ENCODE measurements around the gene ADGRG1. TPM values are rescaled to one million over a fixed set of nuclear protein-coding genes. Genes with fewer than 3 reads are reported as not detected.

The ADGRG1 gene
- total and polyA plus RNA-seq, 2 donors (not counting 1 experiment from before 2014, with no cell fraction given), result 1.6 to 1.8 TPM

DNA sequence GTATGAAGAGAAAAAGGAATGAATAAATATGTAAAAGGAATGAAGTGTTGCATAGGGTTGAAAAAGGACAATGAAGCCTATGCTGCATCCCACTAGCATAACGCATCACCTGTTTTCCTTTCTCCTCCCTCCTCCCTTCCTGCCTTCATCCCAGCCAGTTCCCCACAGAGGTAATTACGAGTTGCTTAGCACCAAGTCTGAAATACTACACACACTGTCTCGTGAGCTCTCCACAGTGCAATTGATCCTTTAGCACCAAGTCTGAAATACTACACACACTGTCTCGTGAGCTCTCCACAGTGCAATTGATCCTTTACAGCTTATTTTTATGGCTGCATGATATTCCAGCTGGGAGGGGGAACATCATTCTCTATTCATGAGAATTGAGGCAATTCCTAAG is 65.1 kb downstream of the ADGRG1 start:
- Histone ChIP-seq H3K4me1 (ENCODE audit: control insufficient read depth, extremely low read depth, insufficient read depth, low read length) (no peaks in the 10 kb centered on the region), H3K4me2 (ENCODE audit: extremely low read depth, insufficient read depth, low read length) (no peak overlapping the region), H3K27me3 (ENCODE audit: control insufficient read depth, insufficient read depth, low read length) (peaks cover 5% of the 10 kb centered on the region), H3K36me3 (ENCODE audit: control insufficient read depth, insufficient read depth, low read length) (no peaks in the 10 kb centered on the region), H3K79me2 (ENCODE audit: control insufficient read depth, insufficient read depth, low read length) (no peaks in the 10 kb centered on the region), H2AFZ (ENCODE audit: low read length) (no peak overlapping the region), H3K9me3 (ENCODE audit: control insufficient read depth, insufficient read depth, low read depth, low read length) (no peaks in the 10 kb centered on the region), H3K4me3 (replicated peaks in 1 of 4; ENCODE audit: control extremely low read depth in 1 of 4, insufficient read depth in 1 of 4, low read depth in 3 of 4, low read length in 4 of 4) (no peak overlapping the region), H3K27ac (ENCODE audit: insufficient read depth, low read length) (no peak overlapping the region), H4K20me1 (ENCODE audit: control insufficient read depth, extremely low read depth, insufficient read depth, low read length) (no peaks in the 10 kb centered on the region), H3K9ac (ENCODE audit: insufficient read depth, low read length) (no peak overlapping the region)
- no peak for TF ChIP-seq EZH2 (IDR thresholded peaks at IDR 0.05; ENCODE audit: low read length, missing control alignments)
- TF ChIP-seq, protein P1, sequence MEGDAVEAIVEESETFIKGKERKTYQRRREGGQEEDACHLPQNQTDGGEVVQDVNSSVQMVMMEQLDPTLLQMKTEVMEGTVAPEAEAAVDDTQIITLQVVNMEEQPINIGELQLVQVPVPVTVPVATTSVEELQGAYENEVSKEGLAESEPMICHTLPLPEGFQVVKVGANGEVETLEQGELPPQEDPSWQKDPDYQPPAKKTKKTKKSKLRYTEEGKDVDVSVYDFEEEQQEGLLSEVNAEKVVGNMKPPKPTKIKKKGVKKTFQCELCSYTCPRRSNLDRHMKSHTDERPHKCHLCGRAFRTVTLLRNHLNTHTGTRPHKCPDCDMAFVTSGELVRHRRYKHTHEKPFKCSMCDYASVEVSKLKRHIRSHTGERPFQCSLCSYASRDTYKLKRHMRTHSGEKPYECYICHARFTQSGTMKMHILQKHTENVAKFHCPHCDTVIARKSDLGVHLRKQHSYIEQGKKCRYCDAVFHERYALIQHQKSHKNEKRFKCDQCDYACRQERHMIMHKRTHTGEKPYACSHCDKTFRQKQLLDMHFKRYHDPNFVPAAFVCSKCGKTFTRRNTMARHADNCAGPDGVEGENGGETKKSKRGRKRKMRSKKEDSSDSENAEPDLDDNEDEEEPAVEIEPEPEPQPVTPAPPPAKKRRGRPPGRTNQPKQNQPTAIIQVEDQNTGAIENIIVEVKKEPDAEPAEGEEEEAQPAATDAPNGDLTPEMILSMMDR (conservative IDR thresholded peaks at IDR 0.05 in 1 of 2, IDR thresholded peaks at IDR 0.05 in 1 of 2; ENCODE audit: low read depth in 1 of 2, low read length in 2 of 2), result no peak
- no peak for DNase-seq (ENCODE audit: low read depth in 2 of 2)

DNA sequence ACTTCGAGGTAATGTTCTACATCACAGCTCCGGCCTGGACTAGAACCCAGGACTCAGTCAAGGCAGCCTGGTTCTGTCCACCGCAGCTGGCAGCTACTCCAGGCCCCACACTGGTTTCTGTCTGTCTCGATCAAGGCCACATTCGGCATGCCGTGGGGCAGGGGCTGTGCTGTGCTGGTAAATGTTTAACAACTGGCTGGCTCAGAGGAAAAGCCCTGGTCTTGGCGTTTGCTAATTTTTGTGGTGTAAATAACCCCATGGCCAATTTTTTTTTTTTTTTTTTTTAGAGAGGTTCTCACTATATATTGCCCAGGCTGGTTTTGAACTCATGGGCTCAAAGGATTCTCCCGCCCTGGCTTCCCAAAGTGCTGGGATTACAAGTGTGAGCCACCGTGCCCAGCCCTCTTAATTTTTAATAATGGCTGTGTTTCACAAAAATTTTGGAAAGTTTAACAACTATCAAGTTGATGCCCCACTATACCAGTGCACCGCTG is 65.8 kb downstream of the ADGRG1 start:
- no peak overlapping the region for H3K4me2 ChIP-seq (ENCODE audit: extremely low read depth, insufficient read depth, low read length)
- H3K4me1 ChIP-seq (ENCODE audit: control insufficient read depth, extremely low read depth, insufficient read depth, low read length), result no peaks in the 10 kb centered on the region
- no peaks in the 10 kb centered on the region for H3K36me3 ChIP-seq (ENCODE audit: control insufficient read depth, insufficient read depth, low read length)
- H3K4me3 ChIP-seq (replicated peaks in 1 of 4; ENCODE audit: control extremely low read depth in 1 of 4, insufficient read depth in 1 of 4, low read depth in 3 of 4, low read length in 4 of 4), result no peak overlapping the region
- TF ChIP-seq, protein P1 (conservative IDR thresholded peaks at IDR 0.05 in 1 of 2, IDR thresholded peaks at IDR 0.05 in 1 of 2; ENCODE audit: low read depth in 1 of 2, low read length in 2 of 2), result no peak
- no peak for TF ChIP-seq EZH2 (IDR thresholded peaks at IDR 0.05; ENCODE audit: low read length, missing control alignments)
- H3K79me2 ChIP-seq (ENCODE audit: control insufficient read depth, insufficient read depth, low read length), result no peaks in the 10 kb centered on the region
- no peaks in the 10 kb centered on the region for H3K9me3 ChIP-seq (ENCODE audit: control insufficient read depth, insufficient read depth, low read depth, low read length)
- DNase-seq (ENCODE audit: low read depth in 2 of 2), result no peak
- no peak overlapping the region for H3K27ac ChIP-seq (ENCODE audit: insufficient read depth, low read length)
- H3K27me3 ChIP-seq (ENCODE audit: control insufficient read depth, insufficient read depth, low read length), result no peaks in the 10 kb centered on the region
- no peaks in the 10 kb centered on the region for H4K20me1 ChIP-seq (ENCODE audit: control insufficient read depth, extremely low read depth, insufficient read depth, low read length)
- H3K9ac ChIP-seq (ENCODE audit: insufficient read depth, low read length), result no peak overlapping the region
- H2AFZ ChIP-seq (ENCODE audit: low read length), result no peak overlapping the region

- peak; percentile 41 for DNase-seq (ENCODE audit: low read depth in 2 of 2)
- H2AFZ ChIP-seq (ENCODE audit: low read length), result no peak within 1 kb of the TSS
- TF ChIP-seq, protein P1 (conservative IDR thresholded peaks at IDR 0.05 in 1 of 2, IDR thresholded peaks at IDR 0.05 in 1 of 2; ENCODE audit: low read depth in 1 of 2, low read length in 2 of 2), result no peak
- TF ChIP-seq EZH2 (IDR thresholded peaks at IDR 0.05; ENCODE audit: low read length, missing control alignments), result no peak
- H3K4me2 ChIP-seq (ENCODE audit: extremely low read depth, insufficient read depth, low read length), result no peak within 1 kb of the TSS
- no peak within 1 kb of the TSS for H3K9ac ChIP-seq (ENCODE audit: insufficient read depth, low read length)
- H3K27me3 ChIP-seq (ENCODE audit: control insufficient read depth, insufficient read depth, low read length), result no peaks in the 10 kb centered on the region
- no peaks in the 10 kb centered on the region for H3K36me3 ChIP-seq (ENCODE audit: control insufficient read depth, insufficient read depth, low read length)
- no peaks in the 10 kb centered on the region for H3K79me2 ChIP-seq (ENCODE audit: control insufficient read depth, insufficient read depth, low read length)
- no peak within 1 kb of the TSS for H3K27ac ChIP-seq (ENCODE audit: insufficient read depth, low read length)
- no peaks in the 10 kb centered on the region for H3K4me1 ChIP-seq (ENCODE audit: control insufficient read depth, extremely low read depth, insufficient read depth, low read length)
- no peaks in the 10 kb centered on the region for H3K9me3 ChIP-seq (ENCODE audit: control insufficient read depth, insufficient read depth, low read depth, low read length)
- peak within 1 kb of the TSS in 1 of 4 experiments; percentile 33 for H3K4me3 ChIP-seq (replicated peaks in 1 of 4; ENCODE audit: control extremely low read depth in 1 of 4, insufficient read depth in 1 of 4, low read depth in 3 of 4, low read length in 4 of 4)
- H4K20me1 ChIP-seq (ENCODE audit: control insufficient read depth, extremely low read depth, insufficient read depth, low read length), result no peaks in the 10 kb centered on the region
These were observed 66.6 kb downstream of the ADGRG1 start, which contains the start of gene DRC7 for GRCh38 chr16:57694725-57695679. DRC7 (plus strand) TSS chr16:57694806; CDS start chr16:57697950, 3,144 bp downstream.
